Small intestine (tissue), 7 donors: Measurements from ENCODE around the gene COQ10B. TPM values are rescaled to one million over a fixed set of nuclear protein-coding genes. Genes with fewer than 3 reads are reported as not detected.
A peak's percentile ranks its signal among the peaks of the same experiment; 100 is the strongest.
"Not testable (repeated sequence)": the region's sequence is repeated elsewhere in the genome, so short reads cannot be mapped to it uniquely, and the experiment has no call there.

Experiments
- DNase-seq, 2 donors: peaks; one replicate each; pipeline versions ENCODE4 v3.0.0 to v3.0.0-alpha.2; 2013
- FAIRE-seq: peaks from 2 replicates; lab custom pipeline; 2012; peaks lifted over from hg19 to GRCh38; lab: Jason Lieb, UNC
- H3K27ac ChIP-seq, 3 donors: one replicate each; pipeline ENCODE4 v1.5.1; 2013; ENCODE audit warnings: low read length in 2 of 3, mild to moderate bottlenecking in 2 of 3, control low read depth in 1 of 3, inconsistent platforms in 1 of 3, low read depth in 1 of 3, moderate library complexity in 1 of 3
- H3K27me3 ChIP-seq, 3 donors: one replicate each; pipeline ENCODE4 v1.6.1; 2013; ENCODE audit warnings: low read length in 3 of 3, inconsistent platforms in 1 of 3; ENCODE audit not compliant: control insufficient read depth in 3 of 3, insufficient read depth in 3 of 3
- H3K36me3 ChIP-seq, 3 donors: one replicate each; pipeline ENCODE4 v1.6.1; 2013; ENCODE audit warnings: low read length in 3 of 3, inconsistent platforms in 1 of 3, low read depth in 1 of 3, mild to moderate bottlenecking in 1 of 3, moderate library complexity in 1 of 3; ENCODE audit not compliant: control insufficient read depth in 3 of 3, insufficient read depth in 2 of 3
- H3K4me1 ChIP-seq, 3 donors: one replicate each; pipeline ENCODE4 v1.6.1; 2013; ENCODE audit warnings: low read length in 2 of 3, inconsistent platforms in 1 of 3, low read depth in 1 of 3, mild to moderate bottlenecking in 1 of 3, moderate library complexity in 1 of 3; ENCODE audit not compliant: control insufficient read depth in 3 of 3, insufficient read depth in 2 of 3
- H3K4me3 ChIP-seq, 3 donors: one replicate each; pipeline ENCODE4 v1.5.1; 2013; ENCODE audit warnings: low read length in 3 of 3, control low read depth in 1 of 3, inconsistent platforms in 1 of 3, low read depth in 1 of 3, mild to moderate bottlenecking in 1 of 3, moderate library complexity in 1 of 3
- H3K9me3 ChIP-seq, 2 donors: one replicate each; pipeline ENCODE4 v1.6.1; 2013; ENCODE audit warnings: low read depth in 1 of 2, low read length in 1 of 2; ENCODE audit not compliant: control insufficient read depth in 2 of 2, insufficient read depth in 1 of 2
- WGBS, 3 donors: extraction: QIAGEN DNeasy Blood & Tissue Kit; methylation state at CpG; one replicate each; pipeline ENCODE4 v1.1.7; 2013; 5-methylcytosine and 5-hydroxymethylcytosine counted together
- polyA plus RNA-seq, 4 donors: library from polyadenylated mRNA; stranded (reverse) in 3 of 4; unstranded in 1 of 4; fragments of 200-250 nt in 3 of 4; fragments of 120-200 nt in 1 of 4; gene quantifications; one replicate each; pipeline versions ENCODE4 v1.2.1 to v1.2.3, GENCODE V29; 2013
- donor health status: healthy with polysubstance abuse.
- donor health status: control.
- donor health status: control.
- donor health status: Bipolar disorder and iron deficiency.
- donor health status: healthy.

Gene COQ10B
- polyA plus RNA-seq, 4 donors: 10.7 to 25.7 (median 18.3) TPM

GRCh38 chr2:197437380-197437779 is 16.0 kb upstream of the COQ10B start:
- H3K36me3 ChIP-seq: no peaks in the 10 kb centered on the region
- peaks cover 2 to 6% (median 3%) of the 10 kb centered on the region in 3 donors for H3K4me1 ChIP-seq
- no peak overlapping the region for H3K4me3 ChIP-seq
- H3K27ac ChIP-seq: no peak overlapping the region
- FAIRE-seq (no peak), DNase-seq (no peak)
- WGBS, 3 donors: 98 to 100% (median 98%) methylated on average over 2 of the region's 2 CpGs
- no peaks in the 10 kb centered on the region for H3K9me3 ChIP-seq
- no peaks in the 10 kb centered on the region for H3K27me3 ChIP-seq

DNA sequence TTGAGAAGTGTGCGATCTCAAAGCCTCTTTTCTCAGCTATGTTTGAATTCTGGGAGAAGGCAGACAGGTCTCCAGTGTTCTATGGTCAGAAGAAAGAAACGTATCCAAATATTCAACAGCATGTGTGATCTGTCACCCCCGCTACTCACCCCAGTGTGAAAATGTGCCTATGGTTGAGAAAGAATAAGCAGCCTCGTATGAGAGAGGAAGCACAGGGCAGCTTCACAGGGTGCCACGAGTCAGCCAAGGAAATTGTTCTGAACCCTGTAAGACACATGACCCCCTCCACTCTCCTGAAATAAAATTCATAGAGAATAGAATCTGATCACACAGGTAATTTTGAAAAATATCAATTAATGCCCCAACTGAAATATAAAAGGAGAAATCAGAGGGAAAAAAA is 10.5 kb upstream of the COQ10B start:
- Histone ChIP-seq H3K36me3 (no peaks in the 10 kb centered on the region), H3K9me3 (no peaks in the 10 kb centered on the region), H3K27ac (no peak overlapping the region), H3K4me3 (no peak overlapping the region), H3K4me1 (no peaks in the 10 kb centered on the region), H3K27me3 (no peaks in the 10 kb centered on the region)
- WGBS, 3 donors: 69 to 77% (median 74%) methylated on average over 5 of the region's 5 CpGs
- no peak for FAIRE-seq
- DNase-seq: no peak

- DNase-seq (no peak), FAIRE-seq (no peak)
- Histone ChIP-seq H3K36me3 (no peaks in the 10 kb centered on the region), H3K9me3 (no peaks in the 10 kb centered on the region), H3K4me1 (no peaks in the 10 kb centered on the region), H3K4me3 (no peak overlapping the region), H3K27me3 (no peaks in the 10 kb centered on the region), H3K27ac (no peak overlapping the region)
- 75 to 91% (median 80%) methylated on average over 1 of the region's 1 CpG for WGBS, 3 donors
These were observed 7.6 kb upstream of the COQ10B start for GRCh38 chr2:197445746-197446145.

DNA sequence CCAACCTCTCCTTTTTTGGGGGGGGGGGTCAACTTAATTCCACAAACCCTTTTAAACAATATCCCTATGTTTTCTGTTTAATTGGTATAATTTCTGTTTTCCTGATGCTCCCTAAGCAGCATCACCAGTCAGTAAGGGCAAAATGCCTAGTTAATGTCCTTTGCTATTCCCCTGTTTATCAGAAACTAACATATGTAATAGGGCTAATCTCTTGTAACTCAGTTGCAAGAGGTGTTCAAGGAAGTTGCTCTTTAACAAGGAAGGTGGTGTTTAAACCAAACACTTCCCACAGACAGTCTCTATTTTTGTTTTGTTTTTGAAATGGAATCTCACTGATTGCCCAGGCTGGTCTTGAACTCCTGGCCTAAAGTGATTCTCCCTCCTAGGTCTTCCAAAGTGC is 6.5 kb upstream of the COQ10B start:
- no peak overlapping the region for H3K27ac ChIP-seq
- H3K4me1 ChIP-seq: no peaks in the 10 kb centered on the region
- H3K36me3 ChIP-seq: no peaks in the 10 kb centered on the region
- FAIRE-seq (no peak), DNase-seq (no peak)
- H3K27me3 ChIP-seq: no peaks in the 10 kb centered on the region
- H3K9me3 ChIP-seq: no peaks in the 10 kb centered on the region
- H3K4me3 ChIP-seq: no peak overlapping the region

DNA sequence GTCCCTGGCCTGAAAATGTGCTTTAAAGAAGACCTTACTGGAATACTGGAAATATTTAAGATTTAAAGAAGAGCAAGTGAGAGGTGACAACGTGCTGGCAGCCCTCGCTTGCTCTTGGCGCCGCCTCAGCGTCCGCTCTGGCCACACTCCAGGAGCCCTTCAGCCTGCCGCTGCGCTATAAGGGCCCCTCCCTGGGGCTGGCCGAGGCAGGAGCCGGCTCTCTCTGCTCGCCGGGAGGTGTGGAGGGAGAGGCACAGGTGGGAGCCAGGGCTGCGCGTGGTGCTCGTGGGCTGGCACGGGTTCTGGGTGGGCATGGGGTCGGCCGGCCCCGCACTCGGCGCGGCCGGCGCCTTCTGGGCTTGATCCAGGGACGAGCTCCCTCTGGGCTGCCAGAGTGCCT is 2.9 kb upstream of the COQ10B start:
- WGBS, 3 donors: 92 to 95% (median 94%) methylated on average over 24 to 25 of the region's 25 CpGs
- H3K9me3 ChIP-seq: no peaks in the 10 kb centered on the region
- DNase-seq (no peak), FAIRE-seq (no peak)
- H3K4me1 ChIP-seq: peaks cover 0 to 7% (median 6%) of the 10 kb centered on the region in 3 donors
- H3K4me3 ChIP-seq: no peak overlapping the region
- no peak overlapping the region for H3K27ac ChIP-seq
- no peaks in the 10 kb centered on the region for H3K27me3 ChIP-seq
- H3K36me3 ChIP-seq: no peaks in the 10 kb centered on the region

- H3K9me3 ChIP-seq, H3K27me3 ChIP-seq, H3K36me3 ChIP-seq, H3K4me3 ChIP-seq, DNase-seq, H3K27ac ChIP-seq, H3K4me1 ChIP-seq, FAIRE-seq: not testable (repeated sequence)
- WGBS, 3 donors: 82 to 93% (median 88%) methylated on average over 6 of the region's 6 CpGs
These were observed 2.4 kb upstream of the COQ10B start for GRCh38 chr2:197450935-197451358.

GRCh38 chr2:197452754-197453122 is 614 bp upstream of the COQ10B start:
- no peaks in the 10 kb centered on the region for H3K27me3 ChIP-seq
- peak overlapping the region; percentile 86 to 99 (median 93) for H3K27ac ChIP-seq
- H3K4me3 ChIP-seq: peak overlapping the region; percentile 21 to 78 (median 64)
- WGBS, 3 donors: 0 to 3% (median 3%) methylated on average over 11 of the region's 11 CpGs
- no peaks in the 10 kb centered on the region for H3K36me3 ChIP-seq
- peaks cover 0 to 7% (median 6%) of the 10 kb centered on the region in 3 donors for H3K4me1 ChIP-seq
- DNase-seq (no peak), FAIRE-seq (no peak)
- H3K9me3 ChIP-seq: no peaks in the 10 kb centered on the region

DNA sequence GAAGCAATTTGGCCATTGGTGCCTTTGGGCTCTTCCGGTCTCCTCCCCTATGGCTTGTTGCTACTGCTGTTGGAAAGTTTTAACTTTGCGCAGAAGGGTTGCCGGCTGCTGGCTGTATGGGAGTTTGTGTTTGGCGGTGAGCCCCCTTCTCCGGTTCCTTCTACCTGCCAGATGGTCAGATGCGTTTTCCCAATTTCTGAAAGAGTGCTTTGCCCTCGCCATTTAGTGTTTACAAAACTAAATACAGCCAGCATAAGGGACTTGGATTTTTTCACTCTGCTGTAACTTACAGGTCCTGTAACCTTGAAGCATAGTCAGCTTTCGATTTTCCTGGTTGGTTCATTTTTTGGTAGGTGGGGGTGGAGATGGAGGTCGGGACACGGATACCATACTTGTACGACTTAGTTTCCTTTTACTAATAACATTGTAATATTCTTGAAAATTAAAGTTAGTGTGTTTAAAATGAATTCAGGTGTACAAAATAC is 604 bp downstream of the COQ10B start:
- DNase-seq: no peak
- Histone ChIP-seq H3K36me3 (no peaks in the 10 kb centered on the region), H3K4me3 (peak overlapping the region; percentile 69 to 80 (median 78)), H3K9me3 (no peaks in the 10 kb centered on the region), H3K4me1 (peaks cover 0 to 7% (median 6%) of the 10 kb centered on the region in 3 donors), H3K27ac (peak overlapping the region; percentile 97 to 99 (median 98)), H3K27me3 (no peaks in the 10 kb centered on the region)
- 0 to 1% (median 0%) methylated on average over 11 of the region's 11 CpGs for WGBS, 3 donors
- FAIRE-seq: no peak

- H3K9me3 ChIP-seq: no peaks in the 10 kb centered on the region
- H3K4me1 ChIP-seq: peaks cover 4 to 7% (median 6%) of the 10 kb centered on the region in 3 donors
- DNase-seq: no peak
- no peak for FAIRE-seq
- H3K27ac ChIP-seq: no peak overlapping the region
- H3K4me3 ChIP-seq: peak overlapping the region in 1 of 3 donors; percentile 78
- WGBS, 3 donors: 57 to 74% (median 72%) methylated on average over 2 of the region's 2 CpGs
- H3K27me3 ChIP-seq: no peaks in the 10 kb centered on the region
- H3K36me3 ChIP-seq: peaks cover 0 to 3% (median under 1%) of the 10 kb centered on the region in 3 donors
These were observed 1.6 kb downstream of the COQ10B start for GRCh38 chr2:197454923-197455322.
